Skin epidermis (tissue), 12 donors: ENCODE results near the gene CCDC33.

ENCODE experiments used
- H3K27ac ChIP-seq, 21 experiments: fragments of 200-600 bp; sonication (generic) in 11 of 21; one replicate each; pipeline ENCODE4 v1.5.0; 2020; ENCODE audit warnings: mild to moderate bottlenecking in 3 of 21, inconsistent platforms in 2 of 21, moderate library complexity in 2 of 21
- H3K4me3 ChIP-seq, 7 experiments: fragments of 200-600 bp; sonication (generic) in 2 of 7; one replicate each; pipeline ENCODE4 v1.5.0; 2020; ENCODE audit warnings: inconsistent platforms in 2 of 7, mild to moderate bottlenecking in 2 of 7, moderate library complexity in 1 of 7

Gene CCDC33

DNA sequence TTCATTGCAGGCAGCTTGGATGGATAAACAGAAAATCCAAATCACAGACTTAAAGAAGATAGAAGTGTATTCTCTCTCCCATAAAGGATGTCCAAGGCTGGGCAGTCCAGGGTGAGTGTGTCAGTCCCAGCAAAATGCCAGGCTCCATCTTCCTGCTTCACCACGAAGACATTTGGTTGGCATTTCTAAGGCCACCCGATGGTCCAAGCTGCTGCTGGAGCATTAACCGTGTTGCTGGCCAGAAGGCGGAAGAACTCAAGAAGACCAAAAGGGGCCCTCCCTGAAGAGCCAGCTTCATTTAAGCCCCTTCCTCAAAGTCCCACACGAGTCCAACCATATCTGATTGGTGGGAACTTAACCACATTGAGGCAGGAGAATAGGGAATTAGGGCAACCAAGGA is 134.3 kb downstream of the CCDC33 start:
- Histone ChIP-seq H3K4me3 (no peak overlapping the region), H3K27ac (no peak overlapping the region)

DNA sequence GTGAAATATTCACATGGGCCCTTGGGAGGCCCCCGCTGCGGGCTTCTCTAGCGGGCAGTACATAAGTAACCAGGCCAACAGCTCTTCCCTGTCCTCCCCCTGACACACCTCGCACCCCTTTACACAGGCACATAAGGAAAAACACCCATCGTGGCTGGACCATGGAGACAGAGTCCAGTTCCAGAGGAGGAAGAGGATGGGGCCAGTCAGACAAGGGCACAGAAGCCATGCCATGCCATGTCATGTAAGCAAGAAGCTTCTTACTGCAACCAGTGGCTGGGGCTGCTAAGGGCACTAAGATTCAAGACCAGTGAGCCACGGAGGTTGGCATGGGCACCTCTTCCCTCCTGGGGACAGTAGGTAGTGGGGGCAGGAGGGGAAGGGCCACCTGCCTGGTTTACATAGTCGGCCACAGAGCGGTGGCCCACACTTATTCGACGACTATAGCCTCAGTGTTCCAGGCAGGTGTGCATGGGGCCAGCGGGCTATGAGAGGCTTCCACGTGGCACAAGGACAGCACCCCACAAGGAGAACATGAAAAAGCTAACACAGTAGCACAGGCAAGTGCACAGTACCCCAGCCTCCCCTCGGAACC is 137.0 kb downstream of the CCDC33 start:
- Histone ChIP-seq H3K4me3 (no peak overlapping the region), H3K27ac (no peak overlapping the region)

DNA sequence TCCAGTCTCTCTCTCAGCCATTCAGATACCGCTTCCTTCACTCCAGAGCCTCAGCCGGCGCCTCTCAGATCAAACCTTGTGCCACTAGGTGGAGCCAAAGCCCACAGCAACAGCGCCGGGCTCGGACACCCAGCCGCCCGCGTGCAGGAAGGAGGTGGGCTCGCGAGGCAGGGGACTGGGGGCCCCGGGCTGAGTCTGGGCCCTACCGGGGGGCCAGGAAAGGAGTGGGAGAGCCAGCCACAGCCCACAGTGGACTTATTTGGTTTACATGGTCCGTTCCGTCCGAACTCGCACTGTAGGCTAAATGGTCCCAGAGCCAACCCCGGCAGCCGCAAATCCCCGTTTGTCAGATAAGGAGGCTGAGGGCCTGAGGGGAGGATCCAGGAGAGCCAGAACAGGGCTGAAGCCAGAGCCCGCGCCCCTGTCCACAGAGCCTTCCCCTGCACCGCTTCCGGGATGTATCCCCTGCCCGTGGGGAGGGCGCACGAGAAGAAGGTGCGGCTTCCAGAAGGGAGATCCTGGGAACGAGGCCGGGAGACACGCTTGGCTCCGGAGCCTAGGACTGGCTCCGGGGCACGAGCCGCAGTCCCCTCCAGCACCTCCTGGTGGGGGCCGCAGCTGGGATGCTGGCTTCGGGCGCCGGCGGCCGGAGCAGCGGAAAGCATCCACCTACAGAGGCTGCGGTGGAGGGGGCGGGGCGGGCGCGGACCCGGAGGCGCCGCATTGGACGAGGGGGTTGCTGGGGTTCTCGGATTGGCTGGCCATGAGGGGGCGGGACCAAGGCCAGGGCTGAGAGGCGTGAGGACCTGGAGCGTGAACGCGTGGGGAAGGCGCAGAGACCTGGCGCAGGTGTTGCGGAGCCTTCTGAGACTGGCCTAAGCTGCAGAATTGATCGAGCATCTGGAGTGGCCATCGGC is 137.9 kb downstream of the CCDC33 start:
- Histone ChIP-seq H3K4me3 (peak overlapping the region; percentile 35 to 56 (median 48)), H3K27ac (peak overlapping the region in 8 of 21 experiments; percentile 0 to 78 (median 44))

DNA sequence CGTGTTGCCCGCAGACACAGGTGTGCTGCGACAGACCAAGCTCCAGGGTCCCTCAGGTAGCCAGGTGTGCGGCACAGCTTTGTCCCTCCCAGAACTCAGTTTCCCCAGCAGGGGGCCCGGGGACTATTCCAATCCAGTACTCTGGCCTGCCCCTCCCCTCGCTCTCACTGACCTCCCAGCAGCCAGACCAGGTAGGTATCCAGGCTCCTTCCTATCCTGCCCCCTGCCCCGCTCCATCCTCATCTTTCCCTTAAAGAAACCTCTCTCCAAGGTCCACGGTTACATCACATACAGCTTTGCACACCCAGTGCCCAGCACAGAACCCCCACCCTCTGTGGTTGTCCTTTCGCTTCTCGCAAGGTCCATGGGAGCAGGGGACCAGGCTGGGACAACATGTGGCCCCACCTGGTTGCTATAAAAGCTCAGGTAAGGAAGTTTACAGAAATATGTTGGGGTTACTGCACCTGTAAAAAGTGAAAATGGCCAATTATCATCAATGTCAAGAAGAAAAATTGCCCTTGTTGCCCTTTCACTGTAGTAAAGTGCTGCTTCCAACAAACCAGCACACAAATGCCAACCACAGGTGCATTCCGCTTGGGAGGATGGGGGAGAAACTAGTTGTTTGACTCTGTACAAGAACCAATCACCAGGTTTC is 138.6 kb downstream of the CCDC33 start:
- H3K27ac ChIP-seq: peak overlapping the region in 1 of 21 experiments; percentile 14
- H3K4me3 ChIP-seq: peak overlapping the region in 6 of 7 experiments; percentile 35 to 56 (median 50)

DNA sequence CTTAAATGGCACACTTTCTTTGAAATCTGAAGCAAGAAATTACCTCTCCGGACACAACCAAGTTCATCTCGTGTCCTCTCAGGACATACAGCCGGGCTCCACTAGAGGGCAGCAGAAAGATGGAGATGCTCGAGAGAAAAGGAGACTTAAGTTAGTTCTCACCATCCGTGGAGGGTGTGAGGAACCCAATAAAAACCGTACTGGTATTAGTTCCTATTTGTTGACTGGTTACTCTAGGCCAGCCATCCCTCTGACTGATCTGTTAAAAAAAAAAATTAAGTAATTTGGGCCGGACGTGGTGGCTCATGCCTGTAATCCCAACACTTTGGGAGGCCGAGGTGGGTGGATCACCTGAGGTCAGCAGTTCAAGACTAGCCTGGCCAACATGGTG is 139.2 kb downstream of the CCDC33 start:
- Histone ChIP-seq H3K4me3 (no peak overlapping the region), H3K27ac (no peak overlapping the region)

DNA sequence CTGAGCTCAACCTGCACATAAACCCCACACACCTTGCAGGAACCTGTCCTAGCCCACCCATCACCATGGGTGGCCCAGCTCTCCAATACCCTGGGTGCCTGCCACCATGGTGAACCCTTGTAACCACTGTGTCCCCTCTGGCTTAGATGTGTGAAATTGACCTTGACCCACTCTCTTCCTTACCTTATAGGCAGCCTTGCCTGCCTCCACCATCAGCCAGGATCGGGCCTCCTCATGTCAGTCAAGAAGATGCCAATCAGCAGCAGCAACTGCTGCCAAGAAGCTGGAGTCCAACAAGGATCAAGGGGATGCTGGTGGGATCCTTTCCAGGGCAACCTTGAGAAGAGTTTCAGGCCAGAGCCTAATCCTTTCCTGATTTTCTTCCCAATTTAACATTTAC is 140.1 kb downstream of the CCDC33 start:
- Histone ChIP-seq H3K27ac (no peak overlapping the region), H3K4me3 (no peak overlapping the region)

DNA sequence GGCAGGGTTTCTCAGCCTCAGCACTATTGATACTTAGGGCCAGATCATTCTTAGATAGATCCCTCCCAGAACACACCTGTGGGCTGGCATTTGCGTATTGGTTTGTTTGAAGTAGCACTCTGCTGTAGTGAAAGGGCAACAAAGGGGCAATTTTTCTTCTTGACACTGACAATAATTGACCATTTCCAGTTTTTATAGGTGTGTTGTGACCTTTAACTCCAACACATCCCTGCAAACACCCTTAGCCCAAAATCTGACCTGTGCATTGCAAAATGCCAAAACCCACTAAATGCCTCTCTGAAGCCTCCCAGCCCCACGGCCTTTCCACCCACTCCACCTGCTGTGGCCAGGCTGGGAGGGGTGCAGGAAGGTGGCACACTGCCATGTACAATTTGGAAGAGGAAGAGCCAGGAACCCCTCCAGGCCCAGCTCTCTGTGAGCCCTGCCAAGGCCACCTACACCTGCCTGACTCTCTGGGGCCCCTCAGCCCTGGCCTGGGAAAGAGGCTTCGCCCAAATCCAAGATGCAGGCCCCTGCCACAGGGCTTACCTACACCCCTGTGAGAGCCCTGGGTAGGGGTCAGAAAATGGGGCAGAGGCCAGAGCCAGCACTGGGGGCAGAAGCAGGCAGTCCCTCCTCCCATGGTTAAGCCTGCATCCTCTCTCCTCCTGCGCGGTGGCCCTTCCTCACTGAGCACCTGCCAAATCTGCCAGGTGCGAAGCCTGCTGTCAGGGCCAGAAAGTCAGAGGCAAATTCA is 140.9 kb downstream of the CCDC33 start:
- H3K4me3 ChIP-seq: no peak overlapping the region
- H3K27ac ChIP-seq: no peak overlapping the region

DNA sequence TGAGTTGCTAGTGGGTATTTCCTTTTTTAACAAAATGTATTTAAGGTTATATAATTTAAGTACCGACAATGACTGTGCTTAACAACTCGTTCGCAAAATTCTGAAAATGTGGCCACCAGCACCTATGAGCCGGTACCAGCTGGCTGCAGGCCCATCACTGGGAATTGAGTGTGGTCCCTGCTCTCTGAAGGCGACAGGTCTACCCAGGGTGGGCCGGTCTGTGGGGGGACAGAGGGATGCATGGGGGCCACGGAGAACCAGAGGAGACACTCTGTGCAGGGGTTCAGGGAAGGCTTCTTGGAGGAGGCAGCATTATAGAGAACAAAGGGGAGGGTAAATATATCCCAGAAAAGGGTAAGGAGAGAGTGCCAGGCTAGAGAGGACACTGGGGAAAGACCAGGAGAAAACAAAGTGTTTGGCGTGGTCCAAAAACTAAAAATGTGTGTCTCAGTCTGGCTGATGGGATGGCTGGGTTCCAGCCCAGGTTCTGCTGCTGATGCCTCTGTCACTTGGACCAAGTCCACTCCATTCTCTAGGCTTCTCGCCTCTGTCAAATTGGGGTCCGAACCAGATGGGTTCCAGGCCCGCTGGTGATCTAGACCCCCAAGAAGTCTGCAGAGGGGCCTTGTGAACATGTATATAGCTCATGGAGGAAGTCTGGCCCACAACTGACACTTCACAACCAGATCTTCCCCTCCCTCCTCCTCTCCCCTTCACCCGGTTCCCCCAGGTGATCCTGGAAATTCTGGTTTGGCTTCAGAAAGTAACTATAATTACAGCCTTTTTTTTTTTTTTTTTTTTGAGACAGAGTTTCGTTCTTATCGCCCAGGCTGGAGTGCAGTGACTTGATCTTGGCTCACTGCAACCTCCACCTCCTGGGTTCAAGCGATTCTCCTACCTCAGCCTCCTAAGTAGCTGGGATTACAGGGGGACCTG is 142.0 kb downstream of the CCDC33 start:
- Histone ChIP-seq H3K4me3 (no peak overlapping the region), H3K27ac (peak overlapping the region in 1 of 21 experiments; percentile 1)

DNA sequence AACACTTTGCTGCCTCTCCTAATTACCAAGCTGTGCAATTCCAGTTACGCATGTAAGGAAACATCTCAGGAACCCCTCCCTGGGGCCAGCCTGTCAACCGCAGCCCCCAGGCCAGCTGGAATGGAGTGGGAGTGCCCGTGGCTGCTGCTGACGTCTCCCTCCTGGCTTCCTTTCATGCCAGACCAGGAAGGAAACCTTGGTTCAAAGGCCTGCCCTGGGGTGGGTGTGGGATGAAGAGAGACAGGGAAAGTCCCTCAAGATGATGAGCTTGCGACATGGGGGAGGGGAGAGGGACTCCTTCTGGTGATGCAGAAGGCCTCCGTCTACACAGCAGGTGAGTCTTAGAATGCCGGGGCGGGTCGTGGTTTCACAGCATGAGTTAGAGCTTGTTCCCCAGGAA is 142.7 kb downstream of the CCDC33 start:
- H3K4me3 ChIP-seq: no peak overlapping the region
- peak overlapping the region in 2 of 21 experiments; percentile 1 to 41 for H3K27ac ChIP-seq

DNA sequence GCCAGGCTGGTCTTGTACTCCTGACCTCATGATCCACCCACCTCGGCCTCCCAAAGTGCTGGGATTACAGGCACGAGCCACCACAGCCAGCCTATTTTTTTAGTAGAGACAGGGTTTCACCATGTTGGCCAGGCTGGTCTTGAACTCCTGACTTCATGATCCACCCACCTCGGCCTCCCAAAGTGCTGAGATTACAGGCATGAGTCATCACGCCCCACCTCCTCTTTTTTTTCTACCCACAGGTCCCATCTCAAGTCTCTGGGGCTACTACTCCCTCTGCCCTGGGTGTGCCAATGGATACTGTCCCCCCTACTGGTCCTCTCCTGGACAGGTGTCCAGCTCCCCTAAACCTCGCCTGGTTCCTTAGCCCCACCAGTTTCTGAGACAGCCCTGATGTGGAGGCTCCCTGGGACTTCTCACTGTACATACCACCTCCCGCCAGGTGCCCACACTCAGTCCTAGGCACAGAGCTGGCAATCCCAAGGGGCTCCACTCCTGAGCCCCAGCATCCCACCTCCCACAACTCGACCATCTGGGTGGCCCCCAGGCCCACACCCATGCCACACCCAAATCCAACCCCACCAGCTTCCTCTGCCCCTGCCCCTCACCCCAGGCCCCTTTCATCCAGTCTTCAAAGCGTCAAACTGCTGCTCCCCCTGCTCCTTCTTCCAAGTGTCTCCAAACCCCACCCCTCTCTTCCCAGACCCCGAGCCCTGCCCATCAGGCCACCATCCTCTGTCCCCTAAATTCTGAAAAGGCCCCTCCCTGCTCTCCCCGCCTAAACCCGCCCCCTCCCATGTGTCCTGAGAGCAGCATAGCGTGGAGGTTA is 144.4 kb downstream of the CCDC33 start:
- Histone ChIP-seq H3K4me3 (no peak overlapping the region), H3K27ac (no peak overlapping the region)

DNA sequence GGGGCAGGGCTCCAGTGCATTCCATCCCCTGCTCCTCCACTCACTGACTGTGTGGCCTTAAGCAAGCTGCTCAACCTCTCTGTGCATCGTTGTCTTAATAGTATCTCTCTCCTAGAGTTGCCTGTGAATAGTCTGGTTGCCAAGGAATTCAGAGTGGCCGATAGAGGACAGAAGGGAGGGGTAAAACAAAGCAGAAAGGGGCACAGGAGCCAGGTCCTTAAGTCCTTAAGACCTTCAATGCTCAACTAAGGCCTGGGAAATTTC is 145.0 kb downstream of the CCDC33 start:
- no peak overlapping the region for H3K4me3 ChIP-seq
- peak overlapping the region in 1 of 21 experiments; percentile 24 for H3K27ac ChIP-seq

DNA sequence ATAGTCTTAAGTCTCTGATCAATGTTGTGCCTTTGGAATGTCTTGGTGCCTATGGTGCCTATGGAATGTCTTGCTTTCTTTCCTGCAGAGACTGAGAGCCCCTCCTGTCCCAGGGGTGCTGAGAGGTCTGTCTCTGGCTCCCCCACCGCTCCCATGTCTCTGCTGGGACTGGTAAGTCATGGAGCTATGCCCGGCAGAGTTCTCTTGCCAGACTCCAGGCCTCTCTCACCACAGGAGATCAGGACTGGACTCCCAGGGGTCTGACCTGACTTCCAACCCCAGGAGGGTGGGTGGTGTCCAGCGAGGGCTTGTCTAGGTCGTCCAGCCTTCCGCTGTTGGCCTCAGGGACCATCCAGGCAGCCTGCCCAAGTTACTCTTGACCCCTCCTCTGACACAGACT is 145.4 kb downstream of the CCDC33 start:
- no peak overlapping the region for H3K4me3 ChIP-seq
- peak overlapping the region in 2 of 21 experiments; percentile 24 to 26 for H3K27ac ChIP-seq

DNA sequence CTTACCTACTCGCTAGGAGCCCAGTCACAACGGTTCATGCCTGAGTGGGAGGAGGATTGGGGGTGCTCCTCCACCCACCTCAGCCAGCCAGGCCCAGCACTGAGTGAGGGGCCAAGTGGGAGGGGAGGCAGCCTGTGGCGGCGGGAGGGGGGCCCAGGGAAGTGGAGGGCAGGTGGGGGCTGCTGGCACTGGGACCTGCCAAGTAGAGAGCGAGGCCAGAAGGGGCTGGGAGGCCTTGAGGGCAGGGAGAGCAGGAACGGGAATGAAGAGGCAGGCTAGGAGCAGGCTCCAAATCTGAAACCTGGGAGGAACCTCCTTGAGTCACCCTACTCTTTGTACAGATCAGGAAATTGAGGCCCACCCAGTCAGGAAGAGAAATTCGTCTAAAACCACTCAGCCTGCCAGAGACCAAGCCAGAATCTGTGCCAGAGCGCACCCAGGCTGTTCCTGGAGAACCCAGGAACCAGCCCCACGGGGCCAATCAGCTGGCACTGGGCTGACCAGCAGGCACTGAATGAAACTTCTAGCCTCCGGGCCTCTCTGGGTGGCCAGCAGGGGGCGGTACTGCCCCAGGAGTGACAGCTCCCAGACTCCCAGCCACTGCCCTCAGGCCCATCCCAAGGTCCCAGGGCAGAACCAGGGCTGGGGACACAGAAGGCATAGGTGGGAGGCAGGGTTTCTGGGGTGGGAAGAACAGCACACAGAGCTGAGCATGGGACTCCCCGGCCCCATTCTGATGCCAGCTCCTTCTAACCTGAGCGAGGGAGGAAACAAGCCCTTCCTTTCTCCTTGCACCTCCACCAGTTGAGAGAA is 146.1 kb downstream of the CCDC33 start:
- Histone ChIP-seq H3K4me3 (no peak overlapping the region), H3K27ac (peak overlapping the region in 3 of 21 experiments; percentile 26 to 83 (median 45))

DNA sequence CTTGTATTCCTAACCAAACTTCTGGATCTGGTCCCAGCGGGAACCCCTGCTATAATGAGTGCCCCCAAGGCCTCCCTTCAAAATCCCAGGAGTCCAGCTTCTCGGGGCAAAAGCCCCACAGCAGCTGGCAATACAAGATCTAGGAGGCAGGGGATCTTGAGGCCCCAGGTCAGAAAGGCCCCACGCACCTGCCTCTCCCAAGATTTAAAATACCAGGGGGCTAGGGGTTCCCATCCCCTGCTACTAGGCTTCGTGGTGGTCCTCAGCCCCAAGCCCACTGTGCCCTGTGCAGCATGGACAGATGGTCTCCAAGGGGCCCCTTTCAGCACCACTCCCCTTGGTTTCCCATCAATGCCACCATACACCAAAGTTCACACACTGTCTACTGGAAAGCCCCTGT is 147.2 kb downstream of the CCDC33 start:
- Histone ChIP-seq H3K4me3 (no peak overlapping the region), H3K27ac (peak overlapping the region in 9 of 21 experiments; percentile 9 to 83 (median 54))

DNA sequence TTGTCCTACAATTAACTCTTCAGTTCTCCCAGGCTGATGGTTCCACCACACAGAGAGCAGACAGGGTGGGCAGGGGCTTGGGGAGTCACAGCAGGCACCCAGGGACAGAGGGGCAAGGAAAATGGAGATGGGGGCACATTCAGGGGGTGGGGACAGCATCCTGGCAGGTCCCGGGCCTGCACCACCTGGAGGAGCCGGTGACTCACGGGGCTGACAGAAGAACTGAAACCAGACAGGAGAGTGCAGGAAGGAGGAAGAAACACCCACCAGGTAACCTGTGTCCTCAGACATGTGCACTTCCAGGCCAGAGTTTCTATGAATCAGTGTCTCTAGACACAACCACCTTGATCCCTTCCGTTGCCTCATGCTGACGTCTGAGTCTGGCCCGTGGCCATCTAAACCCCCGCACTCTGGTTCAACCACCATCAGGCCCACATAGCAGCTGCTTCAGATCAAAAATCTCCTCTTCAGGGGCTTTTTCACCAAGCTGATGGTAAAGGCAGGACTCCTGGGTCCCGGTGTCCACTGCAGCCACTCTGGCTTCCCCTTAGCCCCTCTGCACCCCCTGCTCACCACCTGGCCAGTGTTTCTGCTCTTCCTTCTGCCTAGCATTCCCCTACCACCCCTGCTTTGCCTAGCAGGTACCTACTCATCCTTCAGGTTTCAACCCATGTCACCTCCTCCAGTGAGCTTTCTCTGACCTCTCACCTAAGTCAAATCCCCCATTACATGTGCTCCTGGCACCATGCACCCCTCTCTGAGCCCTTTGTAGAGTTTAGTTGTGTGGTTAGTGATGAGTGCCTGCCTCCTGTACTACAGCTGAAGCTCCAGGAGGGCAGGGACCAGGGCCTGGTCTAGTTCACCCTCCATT is 147.8 kb downstream of the CCDC33 start:
- H3K4me3 ChIP-seq: no peak overlapping the region
- peak overlapping the region in 15 of 21 experiments; percentile 9 to 83 (median 41) for H3K27ac ChIP-seq

DNA sequence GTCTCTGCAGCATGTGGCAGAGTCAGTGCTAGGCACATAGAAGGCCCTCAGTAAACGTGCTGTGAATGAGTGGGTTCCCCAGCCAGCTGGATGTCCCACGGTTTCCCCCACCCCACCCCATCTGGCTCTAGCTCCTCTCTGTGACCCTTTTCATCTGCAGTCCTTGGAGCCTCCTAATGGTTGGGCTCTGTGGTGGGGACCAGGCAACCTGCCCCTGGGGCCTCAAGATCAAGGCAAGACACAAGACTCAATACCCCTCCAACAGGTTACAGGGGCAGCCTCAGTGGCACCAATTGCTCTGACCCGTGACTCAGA is 148.4 kb downstream of the CCDC33 start:
- peak overlapping the region in 14 of 21 experiments; percentile 9 to 83 (median 50) for H3K27ac ChIP-seq

More for the DNA sequence above, 148.4 kb downstream of the CCDC33 start:
- H3K4me3 ChIP-seq: no peak overlapping the region
